HFF-Myc (cell line): ENCODE results near the gene THOC1.
"Not testable (repeated sequence)": the region's sequence is repeated elsewhere in the genome, so short reads cannot be mapped to it uniquely, and the experiment has no call there.

Experiments
- DNase-seq: peaks from one replicate; pipeline ENCODE4 v3.0.0-alpha.2; 2011; ENCODE audit warnings: low read depth; ENCODE audit errors: extremely low read depth
- H3K4me3 ChIP-seq: replicated peaks from 2 replicates; pipeline ENCODE4 v1.5.1; 2011; ENCODE audit warnings: low read depth, mild to moderate bottlenecking, control low read depth, low read length
- TF ChIP-seq, protein P1 (sequence below): IDR thresholded peaks from 2 replicates; pipeline ENCODE4 v1.5.1; 2012; ENCODE audit warnings: mild to moderate bottlenecking, low read depth, low read length, control low read depth; ENCODE audit errors: missing control alignments

THOC1 gene, protein sequence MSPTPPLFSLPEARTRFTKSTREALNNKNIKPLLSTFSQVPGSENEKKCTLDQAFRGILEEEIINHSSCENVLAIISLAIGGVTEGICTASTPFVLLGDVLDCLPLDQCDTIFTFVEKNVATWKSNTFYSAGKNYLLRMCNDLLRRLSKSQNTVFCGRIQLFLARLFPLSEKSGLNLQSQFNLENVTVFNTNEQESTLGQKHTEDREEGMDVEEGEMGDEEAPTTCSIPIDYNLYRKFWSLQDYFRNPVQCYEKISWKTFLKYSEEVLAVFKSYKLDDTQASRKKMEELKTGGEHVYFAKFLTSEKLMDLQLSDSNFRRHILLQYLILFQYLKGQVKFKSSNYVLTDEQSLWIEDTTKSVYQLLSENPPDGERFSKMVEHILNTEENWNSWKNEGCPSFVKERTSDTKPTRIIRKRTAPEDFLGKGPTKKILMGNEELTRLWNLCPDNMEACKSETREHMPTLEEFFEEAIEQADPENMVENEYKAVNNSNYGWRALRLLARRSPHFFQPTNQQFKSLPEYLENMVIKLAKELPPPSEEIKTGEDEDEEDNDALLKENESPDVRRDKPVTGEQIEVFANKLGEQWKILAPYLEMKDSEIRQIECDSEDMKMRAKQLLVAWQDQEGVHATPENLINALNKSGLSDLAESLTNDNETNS

DNA sequence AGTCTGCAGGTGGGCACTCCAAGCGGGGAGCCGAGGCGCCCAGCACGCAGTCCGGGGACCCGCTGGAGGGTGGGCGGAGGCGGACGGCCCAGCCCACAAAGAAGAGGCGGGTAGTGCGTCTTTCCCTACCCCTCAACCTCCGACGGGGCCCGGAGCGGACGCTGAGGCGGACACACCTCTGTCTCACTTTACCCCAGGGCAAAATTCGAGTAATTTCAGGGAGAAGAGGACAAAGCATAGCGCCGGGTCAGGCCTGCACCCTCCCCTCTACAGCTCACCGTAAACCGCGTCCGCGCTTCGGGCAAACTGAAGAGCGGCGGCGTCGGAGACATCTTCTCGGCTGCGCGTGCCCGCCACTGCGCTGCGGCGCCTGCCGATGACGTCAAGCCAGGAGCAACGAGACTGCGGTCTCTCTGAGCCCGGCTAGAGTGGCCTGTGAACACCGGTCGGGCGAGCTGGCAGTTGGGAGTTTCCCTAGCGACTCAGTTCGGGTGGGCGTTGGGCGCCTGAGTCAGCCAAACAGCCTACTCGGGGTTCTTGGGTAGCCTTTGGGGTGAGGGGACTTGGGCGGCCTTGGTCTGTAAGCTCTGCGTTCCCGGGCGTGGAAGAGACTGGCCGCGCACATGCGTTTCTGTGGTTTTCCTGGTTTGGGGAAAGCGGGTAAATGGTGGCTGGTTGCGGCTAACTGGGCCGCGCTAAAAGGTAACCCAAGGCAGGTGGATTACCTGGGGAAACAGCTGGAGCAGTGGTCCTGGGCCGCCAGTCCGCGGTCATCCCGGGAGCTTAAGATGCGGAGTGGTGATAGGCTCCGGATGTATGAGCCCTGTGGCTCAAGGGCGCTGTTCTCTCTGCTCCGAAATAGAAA is at the start of gene THOC1:
Gene THOC1, minus strand, starts transcription at position 360 of the 865 bp plus-strand sequence. Its CDS starts 28 bp downstream, at position 332.
- TF ChIP-seq, protein P1, sequence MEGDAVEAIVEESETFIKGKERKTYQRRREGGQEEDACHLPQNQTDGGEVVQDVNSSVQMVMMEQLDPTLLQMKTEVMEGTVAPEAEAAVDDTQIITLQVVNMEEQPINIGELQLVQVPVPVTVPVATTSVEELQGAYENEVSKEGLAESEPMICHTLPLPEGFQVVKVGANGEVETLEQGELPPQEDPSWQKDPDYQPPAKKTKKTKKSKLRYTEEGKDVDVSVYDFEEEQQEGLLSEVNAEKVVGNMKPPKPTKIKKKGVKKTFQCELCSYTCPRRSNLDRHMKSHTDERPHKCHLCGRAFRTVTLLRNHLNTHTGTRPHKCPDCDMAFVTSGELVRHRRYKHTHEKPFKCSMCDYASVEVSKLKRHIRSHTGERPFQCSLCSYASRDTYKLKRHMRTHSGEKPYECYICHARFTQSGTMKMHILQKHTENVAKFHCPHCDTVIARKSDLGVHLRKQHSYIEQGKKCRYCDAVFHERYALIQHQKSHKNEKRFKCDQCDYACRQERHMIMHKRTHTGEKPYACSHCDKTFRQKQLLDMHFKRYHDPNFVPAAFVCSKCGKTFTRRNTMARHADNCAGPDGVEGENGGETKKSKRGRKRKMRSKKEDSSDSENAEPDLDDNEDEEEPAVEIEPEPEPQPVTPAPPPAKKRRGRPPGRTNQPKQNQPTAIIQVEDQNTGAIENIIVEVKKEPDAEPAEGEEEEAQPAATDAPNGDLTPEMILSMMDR: no peak

DNA sequence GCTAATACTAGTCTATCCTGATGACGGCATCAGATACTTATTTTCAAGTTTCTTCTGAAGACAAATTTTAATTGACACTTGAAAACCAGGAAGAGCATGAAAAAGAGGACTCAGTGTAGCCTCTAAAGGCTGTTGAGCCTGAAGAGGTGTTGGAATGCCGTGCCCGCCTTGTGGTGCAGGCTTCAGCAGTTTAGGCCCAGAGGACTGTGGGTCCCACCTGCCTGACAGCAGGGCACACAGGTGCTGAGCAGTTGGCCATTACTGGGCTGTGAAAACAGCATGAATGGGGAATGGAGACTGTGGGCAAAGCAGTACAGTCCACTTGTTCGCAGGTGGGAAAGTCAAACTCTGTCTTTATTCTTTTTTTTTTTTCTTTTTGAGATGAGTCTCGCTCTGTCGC is 49.8 kb upstream of the THOC1 start:
- no peak overlapping the region for H3K4me3 ChIP-seq
- no peak for DNase-seq
- TF ChIP-seq, protein P1: no peak

More for the DNA sequence above, at the start of gene THOC1:
- peak within 1 kb of the TSS; percentile 91 for H3K4me3 ChIP-seq
- peak; percentile 80 for DNase-seq

DNA sequence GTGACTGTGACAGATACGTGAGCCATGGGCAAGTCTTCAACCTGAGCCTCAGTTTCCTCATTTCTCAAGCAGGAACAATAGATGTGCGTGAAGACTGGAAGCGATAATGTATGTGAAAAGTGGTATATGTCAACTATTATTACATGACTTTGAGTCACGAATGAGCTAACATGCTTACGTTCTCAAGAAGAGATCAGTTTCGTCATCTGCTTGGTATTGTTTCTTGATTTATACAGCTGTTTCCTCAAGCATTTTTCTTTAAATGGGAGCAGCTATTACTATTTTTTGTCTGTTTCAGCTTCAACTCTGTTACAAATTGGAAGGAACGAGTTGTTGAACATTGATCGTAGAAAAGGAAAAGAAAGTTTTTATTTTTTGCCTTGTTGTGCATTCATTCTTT is 48.5 kb upstream of the THOC1 start:
- H3K4me3 ChIP-seq: no peak overlapping the region

DNA sequence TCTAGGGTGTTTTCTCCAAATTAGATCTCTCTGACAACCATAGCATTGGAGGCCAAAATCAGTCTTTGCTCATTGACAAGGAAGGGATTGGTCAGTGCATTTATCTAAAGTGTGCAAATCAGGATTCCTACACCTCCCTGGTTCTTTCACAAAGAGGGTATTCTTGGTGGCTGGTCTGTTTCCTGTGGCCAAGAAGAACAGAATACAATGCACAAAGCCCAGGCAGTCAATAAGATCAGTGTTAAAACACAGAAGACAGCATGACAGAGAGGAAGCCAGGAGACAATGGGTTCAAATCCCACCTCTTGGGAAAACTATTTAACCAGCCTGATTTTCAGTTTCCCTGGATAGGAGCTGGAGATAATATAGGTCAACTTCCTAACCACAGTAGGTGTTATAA is 46.1 kb upstream of the THOC1 start:
- TF ChIP-seq, protein P1: no peak
- no peak for DNase-seq
- no peak overlapping the region for H3K4me3 ChIP-seq

More for the DNA sequence above, 48.5 kb upstream of the THOC1 start:
- TF ChIP-seq, protein P1: no peak
- DNase-seq: no peak

DNA sequence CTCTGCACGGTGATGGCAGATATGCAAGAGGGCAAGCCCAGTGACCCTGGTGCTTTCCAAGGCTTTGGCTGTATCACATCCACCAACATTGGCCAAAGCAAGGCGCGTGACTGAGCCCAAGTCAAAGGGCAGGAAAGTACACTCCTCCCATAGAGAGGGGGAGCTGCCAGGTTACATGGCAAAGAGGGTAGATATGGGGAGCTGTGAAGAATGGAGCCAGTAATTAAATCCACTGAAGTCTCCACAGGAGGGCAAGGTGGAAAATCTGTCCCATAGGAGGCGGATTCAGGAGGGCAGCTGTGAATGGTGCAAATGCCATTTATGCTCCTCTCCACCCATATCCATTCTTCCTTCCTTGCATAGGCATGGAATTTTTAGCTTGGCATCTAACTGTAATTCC is 44.6 kb upstream of the THOC1 start:
- DNase-seq: no peak
- TF ChIP-seq, protein P1: no peak
- no peak overlapping the region for H3K4me3 ChIP-seq

DNA sequence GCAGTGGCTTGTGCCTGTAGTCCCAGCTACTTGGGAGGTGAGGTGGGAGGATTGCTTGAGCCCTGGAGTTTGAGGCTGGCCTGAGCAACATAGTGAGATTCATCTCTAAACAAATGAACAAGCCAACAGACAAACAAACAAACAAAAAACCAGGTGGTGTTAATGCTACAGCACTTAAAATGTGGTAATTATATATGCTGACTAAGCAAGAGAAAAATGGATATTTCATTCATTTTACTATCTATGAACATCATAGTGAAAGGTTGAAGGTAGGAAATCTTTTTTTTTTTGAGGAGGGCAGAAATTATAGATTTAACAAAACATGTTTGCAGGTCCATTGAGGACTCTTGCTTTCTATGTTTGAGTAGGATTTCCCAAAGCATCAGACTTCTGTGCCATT is 42.2 kb upstream of the THOC1 start:
- no peak overlapping the region for H3K4me3 ChIP-seq
- no peak for DNase-seq
- TF ChIP-seq, protein P1: no peak

DNA sequence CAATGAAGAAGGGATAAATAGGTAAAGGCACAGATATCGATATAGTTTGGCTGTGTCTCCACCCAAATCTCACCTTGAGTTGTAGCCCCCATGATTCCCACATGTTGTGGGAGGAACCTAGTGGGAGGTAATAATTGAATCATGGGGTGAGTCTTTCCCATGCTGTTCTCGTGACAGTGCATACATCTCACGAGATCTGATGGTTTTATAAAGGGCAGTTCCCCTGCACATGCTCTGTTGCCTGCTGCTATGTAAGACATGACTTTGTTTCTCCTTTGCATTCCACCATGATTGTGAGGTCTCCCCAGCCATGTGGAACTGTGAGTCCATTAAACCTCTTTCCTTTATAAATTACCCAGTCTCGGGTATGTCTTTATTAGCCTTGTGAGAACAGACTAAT is 40.2 kb upstream of the THOC1 start:
- not testable (repeated sequence) for DNase-seq

More for the DNA sequence above, 40.2 kb upstream of the THOC1 start:
- not testable (repeated sequence) for H3K4me3 ChIP-seq
